Endodermal cell (in vitro differentiated cells): ENCODE measurements around the gene ANKS1B. TPM values are rescaled to one million over a fixed set of nuclear protein-coding genes. Genes with fewer than 3 reads are reported as not detected.

Source experiments
- DNase-seq: peaks from one replicate; pipeline ENCODE4 v3.0.0-alpha.2; 2017
- H3K27ac ChIP-seq: 2 replicates; pipeline ENCODE4 v1.5.1; 2013; ENCODE audit warnings: mild to moderate bottlenecking, low read depth, low read length, moderate library complexity
- H3K27me3 ChIP-seq: 2 replicates; pipeline ENCODE4 v1.6.1; 2013; ENCODE audit warnings: mild to moderate bottlenecking, low read length, moderate library complexity; ENCODE audit not compliant: insufficient read depth, control insufficient read depth, poor library complexity, severe bottlenecking
- H3K36me3 ChIP-seq: 2 replicates; pipeline ENCODE4 v1.7.0; 2013; ENCODE audit warnings: mild to moderate bottlenecking, low read length, moderate library complexity; ENCODE audit not compliant: control insufficient read depth, insufficient read depth
- H3K4me1 ChIP-seq: one replicate; pipeline ENCODE4 v1.7.0; 2013; ENCODE audit warnings: low read length; ENCODE audit not compliant: control insufficient read depth, insufficient read depth
- H3K4me3 ChIP-seq: 2 replicates; pipeline ENCODE4 v1.5.1; 2013; ENCODE audit warnings: mild to moderate bottlenecking, low read length, moderate library complexity
- H3K9ac ChIP-seq: 2 replicates; pipeline ENCODE4 v1.6.1; 2013; ENCODE audit warnings: mild to moderate bottlenecking, low read length, moderate library complexity; ENCODE audit not compliant: poor library complexity, severe bottlenecking; ENCODE audit errors: extremely low read depth
- H3K9me3 ChIP-seq: 2 replicates; pipeline ENCODE4 v1.6.1; 2013; ENCODE audit warnings: mild to moderate bottlenecking, low read length, moderate library complexity; ENCODE audit not compliant: control insufficient read depth
- H3K27ac Mint-ChIP-seq: 2 replicates; pipeline ENCODE4 v1.8.0; 2020; ENCODE audit warnings: mixed read lengths
- H3K27me3 Mint-ChIP-seq: 2 replicates; pipeline ENCODE4 v1.8.0; 2021; ENCODE audit warnings: mild to moderate bottlenecking, mixed read lengths; ENCODE audit not compliant: insufficient read depth
- H3K36me3 Mint-ChIP-seq: 2 replicates; pipeline ENCODE4 v1.8.0; 2020; ENCODE audit warnings: low read depth, mixed read lengths
- H3K4me1 Mint-ChIP-seq: 2 replicates; pipeline ENCODE4 v1.8.0; 2020; ENCODE audit warnings: mixed read lengths
- H3K4me3 Mint-ChIP-seq: 2 replicates; pipeline ENCODE4 v1.8.0; 2020; ENCODE audit warnings: mild to moderate bottlenecking, moderate library complexity, mixed read lengths
- H3K9me3 Mint-ChIP-seq: 2 replicates; pipeline ENCODE4 v1.8.0; 2020; ENCODE audit warnings: mild to moderate bottlenecking, mixed read lengths
- CTCF ChIP-seq: fragments of 200-600 bp; sonication (generic); conservative IDR thresholded peaks from 2 replicates; pipeline ENCODE4 v1.5.0; 2021; ENCODE audit warnings: antibody characterized with exemption, mild to moderate bottlenecking
- WGBS, 2 experiments: methylation state at CpG; one replicate each; pipeline versions ENCODE4 v1.1.5 to v1.1.7; 2013; ENCODE audit warnings: missing lambda C conversion rate in 2 of 2, mixed read lengths in 1 of 2; ENCODE audit not compliant: insufficient coverage in 1 of 2, insufficient read length in 1 of 2; 5-methylcytosine and 5-hydroxymethylcytosine counted together
- total RNA-seq, 2 donors: library from RNA; stranded (reverse); fragmentation: NEBNext Ultra II Directional in 1 of 2; extraction: Animal tissue kit (Norgen Biotek cat#: 25700) in 1 of 2; gene quantifications; 2 replicates in 1 of 2; 3 replicates in 1 of 2; pipeline ENCODE4 v1.2.1, GENCODE V29; 2021

ANKS1B gene
- total RNA-seq, 2 donors from 2014 or later, result 28.5 to 65.8 TPM

- H3K4me3 ChIP-seq, result peak overlapping the region; percentile 91
- Mint-ChIP-seq H3K4me3 (peak overlapping the region; percentile 74), H3K4me1 (peaks cover 35% of the 10 kb centered on the region), H3K27ac (peak overlapping the region; percentile 69), H3K9me3 (no peaks in the 10 kb centered on the region), H3K36me3 (no peaks in the 10 kb centered on the region), H3K27me3 (peaks cover 31% of the 10 kb centered on the region)
- 0 to 8% methylated on average over 1 to 10 of the region's 10 CpGs for WGBS, 2 experiments
- peaks cover 9% of the 10 kb centered on the region for H3K4me1 ChIP-seq
- no peaks in the 10 kb centered on the region for H3K36me3 ChIP-seq
- no peak for TF ChIP-seq CTCF
- H3K9ac ChIP-seq, result peak overlapping the region; percentile 56
- no peak overlapping the region for H3K27ac ChIP-seq
- no peak for DNase-seq
- no peaks in the 10 kb centered on the region for H3K27me3 ChIP-seq
- no peaks in the 10 kb centered on the region for H3K9me3 ChIP-seq
Measured at GRCh38 chr12:99985129-99985570, 414 bp upstream of the ANKS1B start.

- H3K9me3 Mint-ChIP-seq, result no peaks in the 10 kb centered on the region
- no peaks in the 10 kb centered on the region for H3K36me3 ChIP-seq
- no peaks in the 10 kb centered on the region for H3K27me3 ChIP-seq
- 52 to 62% methylated on average over 15 to 20 of the region's 20 CpGs for WGBS, 2 experiments
- H3K27me3 Mint-ChIP-seq, result peaks cover 31% of the 10 kb centered on the region
- no peak for DNase-seq
- H3K4me1 ChIP-seq, result peaks cover 17% of the 10 kb centered on the region
- no peaks in the 10 kb centered on the region for H3K9me3 ChIP-seq
- no peaks in the 10 kb centered on the region for H3K36me3 Mint-ChIP-seq
- H3K9ac ChIP-seq, result peak overlapping the region; percentile 30
- no peak for TF ChIP-seq CTCF
- peak overlapping the region; percentile 81 for H3K4me3 ChIP-seq
- peak overlapping the region; percentile 69 for H3K27ac Mint-ChIP-seq
- peaks cover 42% of the 10 kb centered on the region for H3K4me1 Mint-ChIP-seq
- peak overlapping the region; percentile 74 for H3K4me3 Mint-ChIP-seq
- H3K27ac ChIP-seq, result no peak overlapping the region
Measured at GRCh38 chr12:99983456-99984258, 1.1 kb downstream of the ANKS1B start.

- Histone ChIP-seq H3K4me3 (peak overlapping the region; percentile 81), H3K4me1 (peaks cover 17% of the 10 kb centered on the region), H3K27ac (no peak overlapping the region), H3K9me3 (no peaks in the 10 kb centered on the region), H3K9ac (peak overlapping the region; percentile 9), H3K36me3 (no peaks in the 10 kb centered on the region), H3K27me3 (no peaks in the 10 kb centered on the region)
- Mint-ChIP-seq H3K4me3 (no peak overlapping the region), H3K36me3 (no peaks in the 10 kb centered on the region), H3K27me3 (peaks cover 30% of the 10 kb centered on the region), H3K9me3 (no peaks in the 10 kb centered on the region), H3K4me1 (peaks cover 42% of the 10 kb centered on the region), H3K27ac (no peak overlapping the region)
- WGBS, 2 experiments, result 49% methylated on average over 3 of the region's 4 CpGs; no CpG with 5 or more reads in 1 of the 2 experiments
- no peak for TF ChIP-seq CTCF
- DNase-seq, result no peak
Measured at GRCh38 chr12:99981639-99982190, 3.0 kb downstream of the ANKS1B start.
